Smooth muscle cell (in vitro differentiated cells): Measurements from ENCODE around the gene EDN3. TPM values are rescaled to one million over a fixed set of nuclear protein-coding genes. Genes with fewer than 3 reads are reported as not detected.

Experiments
- DNase-seq: peaks from one replicate; lab custom pipeline; 2025; ENCODE audit not compliant: unreplicated experiment; lab: John Stamatoyannopoulos, UW
- H2AFZ ChIP-seq: fragments of 200-600 bp; sonication (generic); 2 replicates; pipeline ENCODE4 v1.6.0; 2016; ENCODE audit warnings: antibody characterized with exemption, low read depth, mild to moderate bottlenecking
- H3F3A ChIP-seq: fragments of 200-600 bp; sonication (generic); 2 replicates; pipeline ENCODE4 v1.6.0; 2017; ENCODE audit warnings: antibody characterized with exemption, low read depth
- H3K27ac ChIP-seq: fragments of 200-600 bp; sonication (generic); 2 replicates; pipeline ENCODE4 v1.5.1; 2016; ENCODE audit warnings: low read depth, mild to moderate bottlenecking
- H3K27me3 ChIP-seq: fragments of 200-600 bp; sonication (generic); 2 replicates; pipeline ENCODE4 v1.6.1; 2016; ENCODE audit warnings: low read depth, mild to moderate bottlenecking
- H3K36me3 ChIP-seq: fragments of 200-600 bp; sonication (generic); 2 replicates; pipeline ENCODE4 v1.5.1; 2016; ENCODE audit warnings: low read depth
- H3K4me1 ChIP-seq: fragments of 200-600 bp; sonication (generic); 2 replicates; pipeline ENCODE4 v1.5.1; 2016; ENCODE audit warnings: low read depth
- H3K4me2 ChIP-seq: fragments of 200-600 bp; sonication (generic); 2 replicates; pipeline ENCODE4 v1.6.0; 2016; ENCODE audit warnings: mild to moderate bottlenecking
- H3K4me3 ChIP-seq: fragments of 200-600 bp; sonication (generic); 2 replicates; pipeline ENCODE4 v1.5.1; 2016; ENCODE audit warnings: mild to moderate bottlenecking
- H3K79me2 ChIP-seq: fragments of 200-600 bp; sonication (generic); 2 replicates; pipeline ENCODE4 v1.6.0; 2016; ENCODE audit warnings: low read depth, mild to moderate bottlenecking
- H3K9ac ChIP-seq: fragments of 200-600 bp; sonication (generic); 2 replicates; pipeline ENCODE4 v1.6.0; 2016; ENCODE audit warnings: low read depth
- H3K9me3 ChIP-seq: fragments of 200-600 bp; sonication (generic); replicated peaks from 2 replicates; pipeline ENCODE4 v1.5.1; 2016; ENCODE audit warnings: low read depth
- H4K20me1 ChIP-seq: fragments of 200-600 bp; sonication (generic); 2 replicates; pipeline ENCODE4 v1.6.0; 2016; ENCODE audit warnings: low read depth
- WGBS: methylation state at CpG from one replicate; pipeline ENCODE4 v1.1.7; 2016; ENCODE audit warnings: low lambda C conversion rate; 5-methylcytosine and 5-hydroxymethylcytosine counted together
- polyA plus RNA-seq: library from polyadenylated mRNA; unstranded; fragments of >200 nt; fragmentation: Nextera tagmentation; extraction: Ambion mirVana; gene quantifications from 2 replicates; pipeline ENCODE4 v1.2.1, GENCODE V29; 2016
- total RNA-seq: library from RNA; depleted of rRNA; stranded (reverse); fragments of >200 nt; gene quantifications from 2 replicates; pipeline ENCODE4 v1.2.3, GENCODE V29; 2014
- TF ChIP-seq, protein P1 (sequence below): fragments of 200-600 bp; sonication (generic); IDR thresholded peaks from 2 replicates; pipeline ENCODE4 v1.5.1; 2017; ENCODE audit warnings: borderline replicate concordance, mild to moderate bottlenecking, antibody characterized with exemption; ENCODE audit not compliant: insufficient read depth, poor library complexity, severe bottlenecking

EDN3 gene
- total and polyA plus RNA-seq, 2 experiments from 2014 or later: not detected

DNA sequence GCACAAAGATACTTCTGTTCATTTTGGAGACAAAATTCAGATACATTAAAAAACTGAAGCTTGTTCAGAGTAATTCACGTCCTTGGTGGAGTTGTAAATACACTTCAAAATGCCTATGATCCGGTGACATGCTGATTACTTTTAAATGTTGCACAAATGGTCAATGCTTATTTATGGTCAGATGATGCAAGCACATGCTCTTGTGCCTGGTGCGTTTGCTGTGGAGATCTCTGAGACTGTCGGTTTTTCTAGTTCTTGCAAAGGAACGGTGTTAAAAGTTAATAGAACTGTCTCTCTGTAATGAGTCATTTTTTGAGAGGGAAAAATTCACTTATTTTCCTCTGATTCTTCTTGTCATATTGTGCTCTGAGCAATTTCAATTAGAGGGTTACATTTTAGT lies 45.2 kb upstream of the EDN3 start:
- H3K79me2 ChIP-seq: no peaks in the 10 kb centered on the region
- no peak overlapping the region for H3K4me2 ChIP-seq
- H3K9ac ChIP-seq: no peak overlapping the region
- no peaks in the 10 kb centered on the region for H3K36me3 ChIP-seq
- peaks cover 74% of the 10 kb centered on the region for H3K27me3 ChIP-seq
- DNase-seq: no peak
- H3K27ac ChIP-seq: no peak overlapping the region
- H3K4me3 ChIP-seq: no peak overlapping the region
- WGBS: 93% methylated on average over 5 of the region's 5 CpGs
- H3F3A ChIP-seq: no peaks in the 10 kb centered on the region
- no peaks in the 10 kb centered on the region for H3K9me3 ChIP-seq
- TF ChIP-seq, protein P1, sequence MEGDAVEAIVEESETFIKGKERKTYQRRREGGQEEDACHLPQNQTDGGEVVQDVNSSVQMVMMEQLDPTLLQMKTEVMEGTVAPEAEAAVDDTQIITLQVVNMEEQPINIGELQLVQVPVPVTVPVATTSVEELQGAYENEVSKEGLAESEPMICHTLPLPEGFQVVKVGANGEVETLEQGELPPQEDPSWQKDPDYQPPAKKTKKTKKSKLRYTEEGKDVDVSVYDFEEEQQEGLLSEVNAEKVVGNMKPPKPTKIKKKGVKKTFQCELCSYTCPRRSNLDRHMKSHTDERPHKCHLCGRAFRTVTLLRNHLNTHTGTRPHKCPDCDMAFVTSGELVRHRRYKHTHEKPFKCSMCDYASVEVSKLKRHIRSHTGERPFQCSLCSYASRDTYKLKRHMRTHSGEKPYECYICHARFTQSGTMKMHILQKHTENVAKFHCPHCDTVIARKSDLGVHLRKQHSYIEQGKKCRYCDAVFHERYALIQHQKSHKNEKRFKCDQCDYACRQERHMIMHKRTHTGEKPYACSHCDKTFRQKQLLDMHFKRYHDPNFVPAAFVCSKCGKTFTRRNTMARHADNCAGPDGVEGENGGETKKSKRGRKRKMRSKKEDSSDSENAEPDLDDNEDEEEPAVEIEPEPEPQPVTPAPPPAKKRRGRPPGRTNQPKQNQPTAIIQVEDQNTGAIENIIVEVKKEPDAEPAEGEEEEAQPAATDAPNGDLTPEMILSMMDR: no peak
- no peaks in the 10 kb centered on the region for H4K20me1 ChIP-seq
- no peak overlapping the region for H2AFZ ChIP-seq
- H3K4me1 ChIP-seq: no peaks in the 10 kb centered on the region

DNA sequence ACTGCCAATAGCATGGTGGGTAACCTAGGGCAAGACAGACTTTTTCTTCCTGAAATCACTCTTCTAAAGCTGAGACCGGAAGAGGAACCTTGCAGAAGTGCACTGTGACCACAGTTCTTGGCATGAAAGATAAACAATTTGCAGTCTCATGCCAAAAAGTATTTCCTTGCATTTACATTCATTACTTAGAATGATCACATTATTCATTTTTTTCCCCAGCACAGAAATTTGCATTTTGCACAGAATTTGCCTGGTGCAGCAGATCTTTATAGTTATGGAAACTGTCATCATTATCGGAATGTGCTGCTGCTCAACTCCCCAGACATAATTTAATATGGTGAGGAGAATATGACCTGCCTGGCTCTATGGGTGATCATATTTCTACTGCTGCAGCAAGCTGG lies 42.2 kb upstream of the EDN3 start:
- Histone ChIP-seq H4K20me1 (no peaks in the 10 kb centered on the region), H2AFZ (no peak overlapping the region), H3K9ac (no peak overlapping the region), H3K4me2 (no peak overlapping the region), H3F3A (no peaks in the 10 kb centered on the region), H3K9me3 (no peaks in the 10 kb centered on the region), H3K4me3 (no peak overlapping the region), H3K27ac (no peak overlapping the region), H3K79me2 (no peaks in the 10 kb centered on the region), H3K27me3 (peaks cover 68% of the 10 kb centered on the region), H3K36me3 (no peaks in the 10 kb centered on the region), H3K4me1 (no peaks in the 10 kb centered on the region)
- WGBS: 90% methylated on average over 2 of the region's 2 CpGs
- TF ChIP-seq, protein P1: no peak
- no peak for DNase-seq

DNA sequence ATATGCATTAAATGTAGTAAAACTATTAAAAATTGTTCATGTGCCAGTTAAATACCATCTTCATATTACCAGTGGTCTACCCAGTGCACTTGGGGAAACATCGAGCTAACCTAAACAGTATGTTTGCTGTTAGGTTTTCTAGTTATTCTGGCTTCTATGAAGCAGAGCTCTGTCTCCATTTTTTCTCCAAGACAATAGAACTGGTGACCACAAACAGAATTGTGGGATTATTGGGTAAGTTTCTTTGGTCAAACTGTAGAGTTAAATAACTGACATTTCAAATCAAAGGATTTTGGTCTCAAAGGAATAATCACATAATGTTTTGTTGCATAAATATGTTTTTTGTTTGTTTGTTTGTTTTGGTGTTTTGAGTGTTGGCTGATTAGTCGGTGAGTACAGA lies 40.5 kb upstream of the EDN3 start:
- Histone ChIP-seq H2AFZ (no peak overlapping the region), H3K4me3 (no peak overlapping the region), H3K36me3 (no peaks in the 10 kb centered on the region), H3K4me2 (no peak overlapping the region), H3K9me3 (no peaks in the 10 kb centered on the region), H3F3A (no peaks in the 10 kb centered on the region), H3K27ac (no peak overlapping the region), H3K79me2 (no peaks in the 10 kb centered on the region), H3K27me3 (peaks cover 68% of the 10 kb centered on the region), H4K20me1 (no peaks in the 10 kb centered on the region), H3K4me1 (no peaks in the 10 kb centered on the region), H3K9ac (no peak overlapping the region)
- TF ChIP-seq, protein P1: no peak
- DNase-seq: no peak
- 45% methylated on average over 2 of the region's 2 CpGs for WGBS

DNA sequence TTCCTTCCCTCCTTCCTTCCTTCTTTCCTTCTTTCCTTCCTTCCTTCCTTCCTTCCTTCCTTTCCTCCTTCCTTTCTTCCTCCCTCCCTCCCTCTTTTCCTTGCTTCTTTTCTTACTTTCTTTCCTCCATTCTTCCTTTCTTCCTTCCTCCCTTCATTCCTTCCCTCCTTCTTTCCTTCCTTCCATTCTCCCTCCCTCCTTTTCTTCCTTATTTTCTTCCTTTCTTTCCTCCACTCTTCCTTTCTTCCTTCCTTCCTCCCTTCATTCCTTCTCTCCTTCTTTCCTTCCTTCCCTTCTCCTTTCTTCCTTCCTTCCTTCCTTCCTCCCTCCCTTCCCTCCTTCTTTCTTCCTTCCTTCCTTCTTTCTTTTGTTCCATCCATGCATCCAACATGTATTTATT lies 35.1 kb upstream of the EDN3 start:
- peaks cover 82% of the 10 kb centered on the region for H3K27me3 ChIP-seq
- H3K9me3 ChIP-seq: no peaks in the 10 kb centered on the region
- H3K27ac ChIP-seq: no peak overlapping the region
- no peak for DNase-seq
- H3K4me3 ChIP-seq: no peak overlapping the region
- H3K36me3 ChIP-seq: no peaks in the 10 kb centered on the region
- no peaks in the 10 kb centered on the region for H3F3A ChIP-seq
- no peak overlapping the region for H3K9ac ChIP-seq
- H4K20me1 ChIP-seq: no peaks in the 10 kb centered on the region
- TF ChIP-seq, protein P1: no peak
- H2AFZ ChIP-seq: no peak overlapping the region
- H3K79me2 ChIP-seq: no peaks in the 10 kb centered on the region
- no peak overlapping the region for H3K4me2 ChIP-seq
- H3K4me1 ChIP-seq: peaks cover 6% of the 10 kb centered on the region
